ENCODE data around the gene CDHR5.

Gene CDHR5

DNA sequence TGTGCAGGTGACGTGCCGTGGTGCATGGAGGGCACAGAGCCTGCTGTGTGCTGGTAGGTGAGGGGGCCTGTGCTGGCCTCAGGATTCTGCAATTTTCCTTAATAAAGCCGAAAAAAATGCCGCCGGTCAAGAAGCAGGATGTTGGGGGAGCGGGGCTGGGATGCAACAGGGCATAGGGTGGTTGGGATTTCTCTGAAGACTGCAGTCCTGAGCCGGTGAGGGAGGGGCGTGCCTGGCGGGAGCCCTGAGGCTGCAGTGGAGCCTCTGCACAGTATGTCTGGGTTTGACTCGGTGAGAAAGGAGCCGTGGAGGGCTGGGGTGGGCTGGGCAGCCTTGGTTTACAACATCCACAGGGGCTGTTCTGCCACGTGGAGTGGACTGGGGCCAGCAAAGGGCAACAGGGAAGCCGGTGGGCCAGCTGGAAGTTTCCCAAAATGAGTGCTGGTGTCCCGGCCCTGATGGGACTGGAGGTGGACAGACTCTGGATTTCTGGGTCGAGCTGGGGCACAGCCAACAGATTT lies 1.3 kb downstream of the CDHR5 start:
- DNase-seq (ENCODE audit: insufficient read length, low spot score) (no peak), FAIRE-seq (no peak)
- no peak for TF ChIP-seq POLR2A (IDR thresholded peaks at IDR 0.05; ENCODE audit: low read depth, low read length)

DNA sequence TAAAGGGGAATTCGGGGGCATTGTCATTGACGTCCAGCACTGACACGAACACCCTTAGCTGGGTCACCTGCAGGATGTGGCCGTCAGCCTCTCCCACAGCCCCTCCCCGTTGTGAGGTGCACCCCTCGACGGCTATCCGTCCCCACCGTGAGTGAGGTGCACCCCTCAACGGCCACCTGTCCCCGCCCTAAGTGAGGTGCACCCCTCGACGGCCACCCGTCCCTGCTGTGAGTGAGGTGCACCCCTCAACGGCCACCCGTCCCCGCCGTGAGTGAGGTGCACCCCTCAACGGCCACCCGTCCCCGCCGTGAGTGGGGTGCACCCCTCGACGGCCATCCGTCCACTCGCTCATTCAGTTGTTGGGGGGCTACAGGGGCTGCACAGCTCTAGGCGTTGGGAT lies 2.9 kb downstream of the CDHR5 start:
- FAIRE-seq (no peak), DNase-seq (ENCODE audit: insufficient read length, low spot score) (no peak)
- no peak for TF ChIP-seq POLR2A (IDR thresholded peaks at IDR 0.05; ENCODE audit: low read depth, low read length)

DNA sequence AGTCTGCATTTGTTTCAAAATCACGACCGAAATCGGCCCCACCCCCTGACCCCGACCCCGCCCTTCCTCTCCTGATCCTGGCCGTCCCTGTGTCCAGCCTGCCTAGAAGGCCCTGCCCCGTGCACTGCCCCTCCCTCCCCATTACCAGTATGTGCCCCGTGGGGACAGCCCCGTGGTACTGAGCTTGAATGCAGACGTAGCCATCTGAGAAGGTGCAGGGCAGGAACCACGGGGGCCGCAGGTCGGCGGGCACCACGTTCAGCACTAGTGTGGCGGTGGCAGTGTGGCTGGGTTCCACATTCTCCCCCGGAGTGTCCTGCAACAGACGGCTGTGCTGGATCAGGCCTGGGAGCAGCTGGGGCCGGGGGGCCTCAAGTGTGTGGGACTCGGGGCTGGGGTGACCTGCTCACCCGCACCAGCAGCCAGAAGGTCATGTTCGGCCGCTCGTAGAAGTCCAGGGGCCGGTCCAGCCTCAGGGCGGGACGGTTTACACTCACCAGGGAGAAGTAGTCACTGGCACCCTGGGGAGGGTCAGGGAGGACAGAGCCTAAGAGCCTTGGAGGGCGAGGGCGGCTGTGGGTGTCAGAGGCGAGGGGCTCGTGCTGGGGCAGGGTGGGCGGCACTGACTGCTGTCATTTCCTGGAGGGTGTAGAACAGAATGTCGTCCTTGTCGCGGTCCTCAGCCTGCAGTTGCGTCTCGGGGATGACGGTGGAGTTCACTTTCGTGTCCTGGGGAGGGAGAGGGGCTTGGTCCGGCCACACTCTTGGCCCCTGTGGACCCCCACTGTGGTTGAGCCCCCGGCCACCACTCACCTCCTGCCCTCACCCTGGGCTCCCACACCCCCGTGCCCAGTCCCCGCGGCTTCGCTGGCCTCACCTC lies 3.6 kb downstream of the CDHR5 start:
- DNase-seq (ENCODE audit: insufficient read length, low spot score) = no peak
- TF ChIP-seq POLR2A (IDR thresholded peaks at IDR 0.05; ENCODE audit: low read depth, low read length) = no peak
- FAIRE-seq = no peak

DNA sequence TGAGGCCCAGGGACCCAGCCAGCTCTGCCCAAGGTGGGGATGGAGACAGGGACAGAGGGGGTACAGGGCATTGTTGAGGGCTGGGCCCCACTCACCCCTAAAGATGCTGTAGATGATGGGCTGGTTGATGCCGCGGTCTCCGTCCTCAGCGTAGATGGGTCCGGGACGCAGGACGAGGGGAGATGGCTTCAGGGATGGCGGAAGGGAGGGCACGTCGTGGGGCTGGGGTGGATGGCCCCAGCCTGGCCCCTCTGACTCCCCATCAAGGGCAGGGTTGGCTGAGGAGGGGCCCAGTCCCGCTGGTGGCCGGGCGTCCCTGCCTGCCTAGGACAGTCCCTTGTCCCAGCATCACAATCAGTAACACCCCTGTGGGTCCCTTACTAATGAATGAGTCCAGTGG lies 4.6 kb downstream of the CDHR5 start:
- TF ChIP-seq POLR2A (IDR thresholded peaks at IDR 0.05; ENCODE audit: low read depth, low read length) = no peak
- FAIRE-seq = no peak

DNA sequence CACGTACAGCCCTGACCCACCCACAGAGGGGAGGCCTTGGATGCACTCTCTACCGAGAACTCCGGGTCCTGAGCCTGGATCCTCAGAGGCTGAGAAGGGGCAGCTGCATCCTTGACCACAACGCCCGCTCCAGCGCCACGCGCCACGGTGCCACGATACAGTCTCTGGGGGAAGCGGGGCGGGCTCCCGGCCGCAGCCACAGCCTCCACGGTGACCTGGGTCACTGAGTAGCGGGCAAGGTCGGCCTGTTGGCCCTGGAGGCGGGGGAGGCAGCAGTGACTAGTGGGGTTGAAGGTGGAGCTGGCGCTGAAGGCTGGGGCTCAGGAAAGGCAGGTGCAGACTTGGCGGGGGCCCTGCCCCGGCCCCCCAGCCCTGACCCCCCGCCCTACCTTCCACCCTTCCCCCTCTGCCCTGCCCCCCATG lies 5.1 kb downstream of the CDHR5 start:
- TF ChIP-seq POLR2A (IDR thresholded peaks at IDR 0.05; ENCODE audit: low read depth, low read length) = no peak
- FAIRE-seq (no peak), DNase-seq (ENCODE audit: insufficient read length, low spot score) (no peak)

More for the DNA sequence above, 4.6 kb downstream of the CDHR5 start:
- DNase-seq (ENCODE audit: insufficient read length, low spot score) = no peak

DNA sequence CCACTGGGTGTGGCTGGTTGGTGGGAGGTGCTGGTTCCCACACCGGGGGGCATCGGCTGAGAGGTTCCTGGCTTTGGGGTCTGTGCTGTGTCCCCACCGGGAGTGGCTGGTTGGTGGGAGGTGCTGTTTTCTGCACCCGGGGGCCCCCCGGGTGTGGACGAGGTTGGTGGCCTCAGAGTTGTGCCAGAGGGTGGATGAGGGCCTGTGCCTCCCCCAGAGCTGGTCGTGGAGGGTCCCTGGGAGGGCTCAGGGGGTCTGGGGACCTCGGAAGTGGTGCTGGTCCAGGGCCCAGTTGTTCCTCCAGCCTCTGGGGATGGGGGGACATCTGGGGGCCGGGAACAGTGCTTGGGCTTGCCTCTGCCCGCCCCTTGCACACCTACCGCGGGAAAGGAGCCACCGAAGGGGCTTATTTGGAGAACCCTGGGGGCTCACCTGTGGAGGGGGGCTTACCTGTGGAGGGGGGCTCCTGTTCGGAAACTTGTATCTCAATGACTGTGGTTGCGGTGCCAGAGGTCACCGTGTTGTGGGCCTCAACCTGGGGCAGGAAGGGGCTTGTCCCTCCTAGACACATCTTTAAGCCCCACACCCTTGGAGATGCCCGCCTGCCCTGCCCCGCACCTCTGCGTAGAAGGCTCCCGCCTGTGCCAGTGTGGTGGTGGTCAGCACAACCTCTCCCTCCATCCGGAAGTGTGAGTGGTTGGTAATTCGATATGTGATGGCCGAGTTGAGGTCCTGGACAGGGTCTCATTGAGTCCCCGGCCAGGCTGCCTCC lies 5.7 kb downstream of the CDHR5 start:
- DNase-seq (ENCODE audit: insufficient read length, low spot score) = no peak
- no peak for TF ChIP-seq POLR2A (IDR thresholded peaks at IDR 0.05; ENCODE audit: low read depth, low read length)
- FAIRE-seq = no peak

DNA sequence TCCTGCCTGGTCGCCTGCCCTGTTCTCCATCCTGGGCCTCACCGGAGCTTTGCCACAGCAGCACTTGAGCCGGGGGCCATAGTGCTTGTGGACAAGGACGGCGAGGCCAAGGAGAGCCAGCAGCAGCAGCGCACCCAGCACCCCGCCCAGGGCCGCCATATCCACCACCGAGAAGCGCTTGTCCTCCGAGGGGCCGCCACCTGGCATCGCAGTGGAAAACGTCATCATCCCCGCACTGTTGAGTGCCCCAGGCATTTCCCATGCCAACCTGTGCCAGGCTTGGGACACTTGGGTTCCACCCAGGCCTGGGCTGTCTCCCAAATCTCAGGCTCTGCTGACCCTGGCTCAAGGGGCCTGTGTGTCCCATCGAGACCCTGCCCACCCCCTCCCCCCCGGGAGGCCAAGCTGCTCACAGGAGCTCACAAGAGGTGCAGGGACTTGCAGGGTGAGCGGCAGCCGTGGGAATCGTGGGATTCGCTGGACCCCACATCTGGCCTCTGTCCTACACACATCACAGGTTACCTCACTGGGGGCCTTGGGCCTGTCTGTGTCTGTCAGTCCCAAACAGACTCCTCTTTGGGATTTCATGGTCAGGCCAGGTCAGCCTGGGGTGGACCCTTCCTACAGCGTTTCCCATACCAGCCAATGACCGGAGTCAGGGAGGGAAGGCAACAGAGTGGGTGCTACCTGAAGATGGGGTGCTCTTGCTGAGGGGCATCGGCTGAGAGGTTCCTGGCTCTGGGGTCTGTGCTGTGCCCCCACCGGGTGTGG lies 6.7 kb downstream of the CDHR5 start:
- DNase-seq (ENCODE audit: insufficient read length, low spot score) (no peak), FAIRE-seq (no peak)
- TF ChIP-seq POLR2A (IDR thresholded peaks at IDR 0.05; ENCODE audit: low read depth, low read length) = no peak

DNA sequence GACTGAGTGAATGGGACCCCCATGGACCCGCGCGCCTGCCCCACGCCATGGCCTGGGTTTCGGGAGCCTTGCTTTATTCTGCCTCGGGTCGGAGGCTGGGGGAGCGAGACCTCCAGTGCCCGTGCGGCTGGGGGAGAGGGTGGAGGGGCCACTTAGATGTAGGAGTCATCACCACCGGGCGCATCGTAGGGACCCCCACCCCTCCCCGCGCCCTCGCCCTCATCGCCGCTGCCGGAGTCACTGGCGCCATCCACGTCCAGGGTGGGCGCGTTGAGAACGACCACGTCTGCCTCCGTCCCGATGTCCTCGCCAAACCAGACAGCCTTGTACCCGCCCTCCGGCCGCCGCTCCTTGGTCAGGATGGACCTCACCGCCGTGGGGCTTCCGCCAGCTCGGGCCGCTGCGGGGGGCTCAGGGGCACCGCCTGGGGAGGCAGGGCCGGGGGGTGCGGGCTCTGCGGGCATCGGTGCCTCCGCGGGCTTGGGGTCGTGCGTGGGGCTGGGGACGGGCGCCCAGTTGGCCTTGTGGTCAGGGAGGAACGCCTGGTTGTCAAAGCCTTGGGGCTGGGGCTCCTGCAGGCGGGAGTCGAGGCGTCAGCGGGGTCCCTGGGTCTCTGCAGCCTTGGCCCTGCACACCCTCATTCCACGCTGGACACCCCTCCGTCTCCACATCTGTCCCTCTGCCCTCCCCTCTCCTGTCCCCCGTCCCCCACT lies 7.4 kb downstream of the CDHR5 start:
- DNase-seq (ENCODE audit: insufficient read length, low spot score) (no peak), FAIRE-seq (no peak)
- TF ChIP-seq POLR2A (IDR thresholded peaks at IDR 0.05; ENCODE audit: low read depth, low read length) = no peak

DNA sequence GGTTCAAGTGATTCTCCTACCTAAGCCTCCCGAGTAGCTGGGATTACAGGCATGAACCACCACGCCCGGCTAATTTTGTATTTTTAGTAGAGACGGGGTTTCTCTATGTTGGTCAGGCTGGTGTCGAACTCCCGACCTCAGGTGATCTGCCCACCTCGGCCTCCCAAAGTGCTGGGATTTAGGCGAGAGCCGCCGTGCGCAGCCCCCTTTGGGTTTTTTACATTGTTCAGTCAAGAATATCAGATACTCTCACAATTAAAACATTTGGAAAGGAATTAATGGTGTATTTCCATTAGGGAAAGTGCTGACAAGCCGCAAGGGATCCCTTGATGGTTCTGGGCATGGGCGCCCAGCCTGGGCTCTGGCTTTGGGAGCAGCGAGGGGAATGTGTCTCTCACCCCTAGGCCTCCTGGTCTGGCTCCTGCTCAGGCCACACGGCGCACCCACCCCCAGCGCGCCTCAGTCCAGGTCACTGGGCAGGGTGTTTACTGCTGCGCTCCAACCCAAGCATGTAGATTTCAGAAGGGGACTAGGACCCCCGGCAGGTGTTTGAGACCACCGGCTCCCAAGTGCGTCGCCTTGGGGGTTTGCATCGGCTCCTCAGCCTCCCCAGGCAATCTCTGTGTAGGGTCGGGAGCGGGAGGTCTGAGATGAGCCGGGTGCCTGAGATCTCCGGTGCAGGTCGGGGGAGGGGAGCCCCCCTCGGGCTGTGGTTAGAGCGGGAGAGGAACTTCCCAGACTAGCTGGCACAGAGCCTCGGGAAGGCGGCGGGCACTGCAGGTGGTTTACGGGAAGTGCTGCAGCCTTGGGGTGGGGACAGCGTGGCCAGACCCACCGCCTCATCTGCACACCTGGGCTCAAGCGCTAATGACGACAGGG lies 8.2 kb downstream of the CDHR5 start:
- no peak for TF ChIP-seq POLR2A (IDR thresholded peaks at IDR 0.05; ENCODE audit: low read depth, low read length)
- FAIRE-seq = no peak
- no peak for DNase-seq (ENCODE audit: insufficient read length, low spot score)

DNA sequence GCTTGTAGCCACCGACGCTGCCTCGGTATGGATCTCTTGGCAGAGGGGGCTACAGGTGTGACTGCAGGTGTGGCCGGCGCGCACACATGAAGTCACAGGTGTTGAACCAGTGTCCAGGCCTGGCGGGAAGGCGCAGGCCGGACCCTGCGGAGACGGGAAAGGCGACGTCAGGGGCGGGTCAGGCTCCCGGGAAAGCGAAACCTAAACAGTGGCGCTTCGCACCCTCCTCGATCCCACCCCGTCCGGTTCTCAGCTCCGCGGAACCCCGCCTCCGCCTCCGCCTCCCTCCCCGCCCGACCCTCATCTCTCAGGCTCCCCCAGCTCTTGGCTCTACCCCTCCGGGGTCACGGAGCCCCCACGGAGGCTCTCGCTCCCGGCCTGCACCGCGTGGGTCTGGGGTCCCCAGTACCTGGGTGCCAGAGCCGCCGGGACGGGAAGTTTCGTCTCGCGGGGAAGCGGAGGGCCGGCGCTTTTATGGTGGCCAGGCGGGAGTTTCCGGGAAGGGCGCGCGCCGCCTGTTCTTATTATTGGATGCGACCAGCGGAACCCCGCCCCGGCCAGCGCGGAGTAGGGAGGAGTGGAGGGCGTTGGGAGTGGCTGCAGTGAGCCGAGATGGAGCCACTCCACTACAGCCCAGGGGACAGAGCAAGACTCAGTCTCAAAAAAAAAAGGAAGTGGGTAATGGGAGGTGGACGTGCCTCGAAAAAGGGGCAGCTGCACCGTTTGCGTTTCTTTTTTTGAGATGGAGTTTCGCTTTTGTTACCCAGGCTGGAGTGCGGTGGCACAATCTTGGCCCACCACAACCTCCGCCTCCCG lies 9.0 kb downstream of the CDHR5 start, which contains the start of gene IRF7:
TSS of gene IRF7 (minus strand) at position 447 of the 816 bp plus-strand sequence. CDS start 586 bp downstream, outside the sequence.
- peak; percentile 97 for DNase-seq (ENCODE audit: insufficient read length, low spot score)
- no peak for FAIRE-seq
- TF ChIP-seq POLR2A (IDR thresholded peaks at IDR 0.05; ENCODE audit: low read depth, low read length) = peak; percentile 49
